Stimulated activated naive B cell treated with anti-CD40 and anti-IgM and Interleukin-4, amounts not matched to agents 10 μg/mL and 1 μg/mL and 100 μg/mL, for 72 hours (primary cell): ENCODE results near the gene NRP1.
"Not testable (repeated sequence)": the region's sequence is repeated elsewhere in the genome, so short reads cannot be mapped to it uniquely, and the experiment has no call there.

Experiments
- ATAC-seq, 2 donors: fragments of 150-1000 bp; cut with Tn5 transposase; replicated peaks; 2 replicates each; pipeline ENCODE4 v1.10.0; 2021; ENCODE audit warnings: moderate library complexity in 1 of 2
- DNase-seq: peaks from one replicate; pipeline ENCODE4 v3.0.0; 2021
- H3K27ac Mint-ChIP-seq: one replicate; pipeline ENCODE4 v1.8.0; 2022; ENCODE audit warnings: mild to moderate bottlenecking, mixed read lengths
- H3K27me3 Mint-ChIP-seq, 2 donors: one replicate each; pipeline ENCODE4 v1.8.0; 2022; ENCODE audit warnings: mixed read lengths in 2 of 2
- H3K36me3 Mint-ChIP-seq, 2 donors: one replicate each; pipeline ENCODE4 v1.8.0; 2022; ENCODE audit warnings: mixed read lengths in 2 of 2, mild to moderate bottlenecking in 1 of 2
- H3K4me1 Mint-ChIP-seq, 2 donors: one replicate each; pipeline ENCODE4 v1.8.0; 2022; ENCODE audit warnings: mixed read lengths in 2 of 2, mild to moderate bottlenecking in 1 of 2
- H3K4me3 Mint-ChIP-seq, 2 donors: one replicate each; pipeline ENCODE4 v1.8.0; 2022; ENCODE audit warnings: mild to moderate bottlenecking in 2 of 2, mixed read lengths in 2 of 2, moderate library complexity in 1 of 2
- H3K9me3 Mint-ChIP-seq, 2 donors: one replicate each; pipeline ENCODE4 v1.8.0; 2022; ENCODE audit warnings: mixed read lengths in 2 of 2, mild to moderate bottlenecking in 1 of 2

NRP1 gene

DNA sequence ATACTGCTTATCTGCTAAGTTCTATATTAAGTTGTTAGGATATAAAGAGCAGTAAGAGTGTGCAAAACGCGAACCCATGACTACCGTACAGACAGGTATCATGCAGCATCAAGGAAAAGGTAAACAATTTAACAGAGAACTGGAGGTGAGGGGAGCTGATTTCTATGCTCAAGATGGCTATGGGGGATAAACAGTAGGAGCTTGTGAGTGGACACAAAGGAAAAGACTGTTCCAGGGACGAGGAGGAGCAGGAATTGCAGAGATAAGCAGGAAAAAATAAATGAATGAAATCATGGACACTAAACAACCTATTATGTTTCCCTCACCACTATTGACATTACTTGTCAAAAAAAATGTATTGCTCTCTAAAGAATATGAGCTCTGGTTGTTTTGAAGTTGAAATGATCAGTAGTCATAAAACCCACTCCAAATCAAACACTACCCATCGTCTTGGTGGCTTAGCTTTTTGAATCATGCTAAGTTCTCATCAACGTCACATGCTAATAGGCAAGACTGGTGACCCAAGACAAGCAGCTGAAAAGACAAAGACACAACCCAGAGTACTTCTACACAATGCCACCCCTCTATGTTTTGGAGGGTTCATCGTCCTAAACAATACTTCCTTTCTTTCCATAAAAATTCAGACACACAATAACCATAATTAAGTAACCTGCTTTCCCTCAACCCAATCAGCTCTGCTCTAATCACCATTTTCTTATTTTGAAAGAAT is 102.7 kb downstream of the NRP1 start:
- Mint-ChIP-seq H3K36me3 (no peaks in the 10 kb centered on the region), H3K27me3 (peaks cover 0 to 3% of the 10 kb centered on the region in 2 donors), H3K27ac (no peak overlapping the region), H3K9me3 (no peaks in the 10 kb centered on the region), H3K4me3 (no peak overlapping the region), H3K4me1 (no peaks in the 10 kb centered on the region)
- ATAC-seq (no peak), DNase-seq (no peak)

DNA sequence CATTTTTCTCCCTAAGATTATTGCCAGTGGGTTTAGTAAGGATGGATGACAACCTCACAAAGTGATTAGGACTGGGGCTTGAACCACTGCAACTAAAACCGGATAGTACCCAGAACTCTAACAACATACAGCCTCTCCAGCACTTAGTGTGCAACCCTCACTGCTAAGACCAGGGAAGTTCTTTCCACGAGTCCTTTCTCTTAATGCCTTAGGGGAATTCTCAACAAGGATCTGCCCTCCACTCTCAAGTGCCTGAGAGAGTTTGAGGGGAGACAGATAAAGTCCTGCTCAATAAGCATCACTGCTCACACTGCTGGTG is 104.6 kb downstream of the NRP1 start:
- Mint-ChIP-seq H3K4me1 (no peaks in the 10 kb centered on the region), H3K9me3 (no peaks in the 10 kb centered on the region), H3K27me3 (peaks cover 0 to 3% of the 10 kb centered on the region in 2 donors), H3K4me3 (no peak overlapping the region), H3K36me3 (no peaks in the 10 kb centered on the region), H3K27ac (no peak overlapping the region)
- DNase-seq (no peak), ATAC-seq (no peak)

DNA sequence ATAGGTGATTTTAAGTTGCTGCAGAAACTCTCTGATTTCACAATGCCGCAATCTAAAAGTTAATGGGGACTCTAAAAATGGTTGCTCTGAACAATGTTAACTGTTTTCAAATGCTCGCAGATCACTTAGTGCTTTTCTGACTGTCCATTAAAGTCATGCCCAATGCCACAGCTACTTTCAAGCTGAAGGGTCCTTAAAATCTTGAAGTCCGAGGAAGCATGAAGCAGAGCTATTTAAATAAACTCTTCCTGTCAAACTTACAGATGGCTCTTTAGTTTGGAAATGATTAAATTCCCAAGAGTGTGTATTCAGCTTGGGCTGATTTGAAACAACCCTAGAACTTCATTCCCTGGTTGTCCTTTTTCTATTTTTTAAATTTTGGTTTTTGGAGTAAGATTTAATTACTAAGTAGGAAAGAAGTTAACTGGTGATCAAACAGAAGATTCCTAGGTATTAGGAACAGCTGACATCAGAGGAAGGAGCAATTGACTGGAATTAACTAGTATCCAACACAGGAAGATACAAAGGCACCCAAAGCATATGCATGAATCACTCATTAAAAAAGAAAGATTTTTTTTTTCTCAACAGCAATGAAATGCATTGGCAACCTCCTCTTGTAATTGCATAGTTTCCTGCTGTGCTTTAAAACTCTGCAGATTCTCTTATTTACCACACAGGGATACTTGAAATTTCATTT is 105.1 kb downstream of the NRP1 start:
- Mint-ChIP-seq H3K27me3 (peaks cover 0 to 3% of the 10 kb centered on the region in 2 donors), H3K4me1 (no peaks in the 10 kb centered on the region), H3K4me3 (no peak overlapping the region), H3K27ac (no peak overlapping the region), H3K9me3 (no peaks in the 10 kb centered on the region), H3K36me3 (no peaks in the 10 kb centered on the region)
- no peak for ATAC-seq
- no peak for DNase-seq

DNA sequence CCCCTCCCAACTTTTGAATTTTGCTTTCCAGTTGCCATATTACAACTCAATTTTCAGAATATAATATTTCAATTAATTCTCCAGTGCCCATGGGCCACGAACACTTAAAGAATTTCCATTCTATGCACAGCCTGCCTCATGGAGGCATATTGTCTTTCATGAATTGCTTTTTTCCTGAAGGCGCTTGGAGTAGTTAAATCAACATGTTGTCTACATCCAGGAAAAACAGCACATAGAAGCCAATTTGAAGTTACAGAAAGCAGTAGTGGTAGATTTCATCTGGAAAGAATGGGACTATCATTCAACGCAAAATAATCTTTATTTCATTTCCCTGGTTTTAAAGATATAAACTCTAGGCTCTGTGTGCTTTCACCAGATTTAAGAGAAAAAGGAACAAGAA is 106.0 kb downstream of the NRP1 start:
- DNase-seq (no peak), ATAC-seq (no peak)
- H3K36me3 Mint-ChIP-seq, result no peaks in the 10 kb centered on the region
- no peaks in the 10 kb centered on the region for H3K4me1 Mint-ChIP-seq
- no peaks in the 10 kb centered on the region for H3K9me3 Mint-ChIP-seq
- H3K27ac Mint-ChIP-seq, result no peak overlapping the region
- no peak overlapping the region for H3K4me3 Mint-ChIP-seq
- peaks cover 5 to 7% of the 10 kb centered on the region in 2 donors for H3K27me3 Mint-ChIP-seq

DNA sequence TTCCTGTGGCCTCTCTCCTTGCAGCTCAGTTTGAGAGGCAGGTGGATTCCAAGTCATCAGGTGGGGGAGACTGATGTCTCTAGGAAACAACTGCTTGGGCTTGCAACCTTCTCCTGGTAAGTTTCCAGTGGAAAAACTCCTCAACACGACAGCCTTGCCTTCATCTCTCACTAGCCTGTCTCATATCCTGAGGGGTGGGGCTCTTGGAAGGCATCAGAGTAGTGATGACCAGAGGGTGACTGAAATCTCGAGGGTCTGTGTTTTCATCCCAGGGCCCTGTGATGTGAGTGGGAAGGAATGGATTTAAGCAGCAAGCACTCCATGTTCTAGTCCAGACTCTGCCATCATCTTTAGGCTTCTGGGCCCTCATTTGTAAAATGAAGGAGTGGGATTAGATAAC is 107.0 kb downstream of the NRP1 start:
- H3K4me3 Mint-ChIP-seq, result no peak overlapping the region
- H3K36me3 Mint-ChIP-seq, result no peaks in the 10 kb centered on the region
- no peaks in the 10 kb centered on the region for H3K9me3 Mint-ChIP-seq
- H3K27me3 Mint-ChIP-seq, result peaks cover 6 to 7% of the 10 kb centered on the region in 2 donors
- H3K4me1 Mint-ChIP-seq, result no peaks in the 10 kb centered on the region
- H3K27ac Mint-ChIP-seq, result no peak overlapping the region
- DNase-seq (no peak), ATAC-seq (no peak)

DNA sequence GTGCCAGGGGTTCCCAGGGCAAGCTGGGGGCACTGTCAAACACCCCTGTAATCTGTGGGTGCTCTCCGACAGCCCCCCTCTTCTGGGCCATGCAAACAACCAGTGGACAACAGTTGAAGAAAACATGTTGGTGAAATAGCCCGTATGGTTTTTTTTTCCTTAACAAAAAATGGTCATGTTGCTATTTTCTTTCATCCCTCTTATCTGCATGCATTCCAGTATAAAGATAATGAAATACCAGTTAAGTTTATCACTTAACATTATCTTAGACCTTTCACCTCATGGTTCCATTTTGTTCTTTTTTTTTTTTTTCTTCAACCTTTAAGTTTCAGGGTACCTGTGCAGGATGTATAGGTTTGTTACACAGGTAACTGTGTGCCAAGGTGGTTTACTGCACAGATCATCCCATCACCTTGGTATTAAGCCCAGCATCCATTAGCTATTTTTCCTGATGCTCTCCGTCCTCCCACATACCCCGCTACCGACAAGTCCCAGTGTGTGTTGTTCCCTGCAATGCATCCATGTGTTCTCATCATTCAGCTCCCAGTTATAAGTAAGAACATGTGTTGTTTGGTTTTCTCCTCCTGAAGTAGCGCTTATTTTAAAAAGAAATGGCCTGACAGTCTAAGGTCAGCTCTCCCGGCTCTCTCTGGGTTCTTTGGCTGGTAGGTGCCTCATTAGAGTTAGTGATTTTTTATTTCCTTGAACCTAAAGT is 110.1 kb downstream of the NRP1 start:
- Mint-ChIP-seq H3K4me1 (no peaks in the 10 kb centered on the region), H3K4me3 (no peak overlapping the region), H3K27ac (no peak overlapping the region), H3K27me3 (peaks cover 4 to 6% of the 10 kb centered on the region in 2 donors), H3K36me3 (no peaks in the 10 kb centered on the region), H3K9me3 (no peaks in the 10 kb centered on the region)
- DNase-seq (no peak), ATAC-seq (no peak)

DNA sequence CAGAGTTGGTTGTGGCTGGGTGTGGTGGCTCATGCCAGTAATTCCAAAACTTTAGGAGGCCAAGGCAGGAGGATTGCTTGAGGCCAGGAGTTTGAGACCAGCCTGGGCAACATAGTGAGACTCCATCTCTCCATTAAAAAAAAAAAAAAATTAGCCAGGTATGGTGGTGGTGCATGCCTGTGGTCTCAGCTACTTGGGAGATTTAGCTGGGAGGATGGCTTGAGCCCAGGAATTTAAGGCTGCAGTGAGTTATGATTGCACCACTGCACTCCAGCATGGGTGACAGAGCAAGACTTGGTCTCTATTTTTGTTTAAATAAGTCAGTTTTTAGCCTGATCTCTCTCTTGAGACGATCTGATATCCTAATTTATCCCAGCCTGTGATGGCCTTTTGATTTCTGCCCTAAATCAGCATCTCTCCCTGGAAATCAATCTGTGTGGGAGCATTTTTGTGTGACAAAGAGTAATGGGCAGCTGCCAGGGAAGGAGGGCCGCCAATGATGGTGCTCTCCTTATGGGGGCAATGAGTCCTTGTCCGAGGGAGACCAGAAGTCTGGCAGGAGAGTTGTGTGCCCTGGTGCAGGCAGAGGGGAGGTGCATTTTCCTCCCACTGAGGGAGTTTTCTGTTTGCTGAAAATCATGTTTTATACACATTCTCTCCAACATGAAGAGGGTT is 111.0 kb downstream of the NRP1 start:
- H3K4me3 Mint-ChIP-seq, result no peak overlapping the region
- no peak overlapping the region for H3K27ac Mint-ChIP-seq
- no peaks in the 10 kb centered on the region for H3K36me3 Mint-ChIP-seq
- DNase-seq (no peak), ATAC-seq (no peak)
- peaks cover 4 to 6% of the 10 kb centered on the region in 2 donors for H3K27me3 Mint-ChIP-seq
- H3K4me1 Mint-ChIP-seq, result no peaks in the 10 kb centered on the region
- H3K9me3 Mint-ChIP-seq, result no peaks in the 10 kb centered on the region

DNA sequence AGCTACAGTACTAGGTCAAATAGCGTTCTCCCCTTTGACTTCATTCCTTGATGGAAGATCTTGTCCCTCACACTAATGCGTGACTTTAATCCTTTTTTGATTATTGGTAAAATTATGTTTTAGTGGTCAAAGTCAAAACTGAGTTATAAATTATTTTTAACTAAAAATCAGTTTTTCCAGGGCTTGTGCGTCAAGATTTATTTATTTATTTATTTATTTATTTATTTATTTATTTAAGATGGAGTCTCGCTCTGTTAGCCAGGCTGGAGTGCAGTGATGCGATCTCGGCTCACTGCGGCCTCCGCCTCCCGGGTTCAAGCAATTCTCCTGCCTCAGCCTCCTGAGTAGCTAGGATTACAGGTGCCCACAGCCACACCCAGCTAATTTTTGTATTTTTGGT is 112.2 kb downstream of the NRP1 start:
- not testable (repeated sequence) for H3K4me3 Mint-ChIP-seq, H3K9me3 Mint-ChIP-seq, DNase-seq, ATAC-seq, H3K27ac Mint-ChIP-seq, H3K4me1 Mint-ChIP-seq, H3K36me3 Mint-ChIP-seq, H3K27me3 Mint-ChIP-seq

DNA sequence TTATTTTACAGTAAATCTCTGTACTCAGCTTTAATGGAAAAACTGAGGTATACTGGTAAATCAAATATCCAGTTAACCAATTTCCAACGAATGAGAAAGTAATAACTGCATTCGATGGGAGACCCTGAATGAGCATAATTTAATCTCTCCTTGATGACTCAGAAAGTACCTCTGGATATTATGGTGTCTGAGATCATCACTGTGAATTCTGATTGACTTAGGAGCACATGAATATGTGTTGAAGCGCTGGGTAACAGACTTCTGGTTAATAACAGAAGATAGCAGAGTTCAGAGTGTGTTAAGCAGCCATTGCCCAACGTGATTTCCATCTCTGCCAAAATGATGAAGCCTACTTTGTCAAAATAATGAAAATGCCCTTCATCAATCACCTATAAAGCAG is 116.6 kb downstream of the NRP1 start:
- peaks cover 0 to 9% of the 10 kb centered on the region in 2 donors for H3K27me3 Mint-ChIP-seq
- no peaks in the 10 kb centered on the region for H3K36me3 Mint-ChIP-seq
- H3K9me3 Mint-ChIP-seq, result no peaks in the 10 kb centered on the region
- peaks cover 6 to 11% of the 10 kb centered on the region in 2 donors for H3K4me1 Mint-ChIP-seq
- no peak overlapping the region for H3K4me3 Mint-ChIP-seq
- ATAC-seq (no peak), DNase-seq (no peak)
- H3K27ac Mint-ChIP-seq, result no peak overlapping the region

DNA sequence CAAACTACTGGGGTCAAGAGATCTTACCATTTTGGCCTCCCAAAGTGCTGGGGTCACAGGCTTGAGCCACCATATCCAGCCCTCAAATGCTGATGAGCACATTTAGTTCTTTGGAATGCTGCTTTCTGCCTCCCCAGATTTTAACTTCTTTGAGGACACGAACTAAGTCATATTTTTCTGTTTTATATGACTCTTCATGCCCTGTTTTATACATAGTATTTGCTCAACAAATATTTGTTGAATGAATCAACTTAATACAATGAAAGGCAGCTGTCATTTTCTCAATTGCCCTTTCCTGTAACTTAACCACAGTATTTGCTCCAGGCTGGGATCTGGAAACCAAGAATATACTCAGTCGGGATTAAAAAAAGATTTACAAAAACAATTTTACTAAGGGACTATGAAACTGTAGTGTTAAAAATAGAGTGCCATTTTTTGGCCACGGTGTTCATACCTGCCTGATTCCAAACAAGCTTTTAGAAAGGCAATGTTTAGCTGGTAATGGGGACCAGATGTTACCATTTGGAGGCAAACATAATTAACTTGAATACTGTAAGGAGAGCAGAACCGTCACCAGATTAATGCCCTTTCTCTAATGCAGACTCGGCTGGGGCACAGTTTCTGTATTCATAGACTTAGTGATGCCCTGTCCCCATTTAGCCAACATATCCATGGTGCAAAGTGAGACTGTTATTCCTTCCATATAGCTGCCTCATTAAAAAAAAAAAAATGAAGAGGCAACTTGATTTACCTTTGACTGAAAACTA is 117.6 kb downstream of the NRP1 start:
- ATAC-seq (no peak), DNase-seq (no peak)
- H3K4me1 Mint-ChIP-seq, result peaks cover 6 to 11% of the 10 kb centered on the region in 2 donors
- H3K4me3 Mint-ChIP-seq, result no peak overlapping the region
- no peaks in the 10 kb centered on the region for H3K36me3 Mint-ChIP-seq
- H3K27ac Mint-ChIP-seq, result no peak overlapping the region
- peaks cover 0 to 9% of the 10 kb centered on the region in 2 donors for H3K27me3 Mint-ChIP-seq
- no peaks in the 10 kb centered on the region for H3K9me3 Mint-ChIP-seq

DNA sequence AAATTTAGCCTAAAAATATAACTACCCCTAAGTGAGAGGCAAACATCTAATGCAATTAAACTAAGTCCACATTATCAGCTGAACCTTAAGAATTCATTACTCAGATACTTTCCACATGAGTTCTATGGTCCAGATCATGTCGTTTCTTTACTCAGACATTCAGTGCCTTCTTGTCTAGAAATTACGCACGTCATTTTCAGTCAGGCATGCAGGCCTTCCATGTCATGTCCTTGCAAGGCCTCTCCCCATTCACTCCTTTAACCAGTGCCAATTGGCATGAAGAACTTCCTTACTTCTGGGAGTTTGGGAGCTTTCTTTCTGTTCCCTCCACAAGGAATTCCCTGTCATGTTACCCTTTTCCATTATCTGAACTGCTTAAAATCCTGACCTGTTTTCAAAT is 118.8 kb downstream of the NRP1 start:
- H3K27me3 Mint-ChIP-seq, result peaks cover 0 to 9% of the 10 kb centered on the region in 2 donors
- no peak overlapping the region for H3K27ac Mint-ChIP-seq
- H3K9me3 Mint-ChIP-seq, result no peaks in the 10 kb centered on the region
- ATAC-seq, result no peak
- H3K4me1 Mint-ChIP-seq, result peaks cover 8 to 19% of the 10 kb centered on the region in 2 donors
- DNase-seq, result no peak
- H3K4me3 Mint-ChIP-seq, result no peak overlapping the region
- no peaks in the 10 kb centered on the region for H3K36me3 Mint-ChIP-seq

DNA sequence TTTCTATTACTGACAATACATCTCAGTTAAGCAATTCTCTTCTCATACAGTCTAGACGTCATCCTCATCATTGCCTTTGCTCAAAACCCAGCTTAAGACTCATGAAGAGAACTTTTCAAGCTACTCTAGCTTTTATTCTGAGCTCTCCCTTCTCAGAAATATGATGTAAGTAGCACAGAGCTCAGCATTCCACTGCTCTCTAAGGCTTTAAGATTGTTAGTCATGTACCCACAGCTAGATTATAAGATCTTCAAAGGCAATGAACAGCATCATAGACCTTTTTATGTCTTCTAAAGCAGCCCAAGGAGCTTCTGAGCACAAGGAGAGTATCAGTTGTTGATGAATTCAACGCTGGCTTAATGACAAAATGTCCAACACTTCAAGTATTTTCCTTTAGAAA is 119.3 kb downstream of the NRP1 start:
- ATAC-seq, result no peak
- Mint-ChIP-seq H3K4me1 (peaks cover 8 to 19% of the 10 kb centered on the region in 2 donors), H3K27ac (no peak overlapping the region), H3K9me3 (no peaks in the 10 kb centered on the region), H3K27me3 (peaks cover 0 to 9% of the 10 kb centered on the region in 2 donors), H3K36me3 (no peaks in the 10 kb centered on the region), H3K4me3 (no peak overlapping the region)
- DNase-seq, result no peak

DNA sequence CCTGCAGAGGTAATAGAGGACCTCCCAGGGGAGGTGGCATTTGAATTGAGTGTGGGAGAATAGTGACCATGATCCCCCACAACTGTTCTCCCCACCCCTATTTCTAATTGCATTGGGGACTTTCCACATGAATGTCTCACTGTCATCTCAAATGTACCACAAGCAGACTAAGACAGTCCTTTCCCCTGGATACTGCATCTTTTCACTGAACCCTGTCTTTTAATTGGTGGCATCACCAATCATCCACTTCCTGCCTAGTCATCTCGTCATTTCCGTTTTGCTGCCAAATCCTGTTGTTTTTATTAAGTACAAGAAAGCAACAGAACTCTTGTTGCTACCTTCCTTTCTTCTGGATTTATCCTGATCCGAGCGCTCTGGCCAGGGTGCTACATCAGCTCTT is 120.3 kb downstream of the NRP1 start:
- peaks cover 8 to 19% of the 10 kb centered on the region in 2 donors for H3K4me1 Mint-ChIP-seq
- no peak for DNase-seq
- H3K9me3 Mint-ChIP-seq, result no peaks in the 10 kb centered on the region
- ATAC-seq, result peak; percentile 81 to 85
- peaks cover 0 to 9% of the 10 kb centered on the region in 2 donors for H3K27me3 Mint-ChIP-seq
- H3K4me3 Mint-ChIP-seq, result no peak overlapping the region
- no peaks in the 10 kb centered on the region for H3K36me3 Mint-ChIP-seq
- H3K27ac Mint-ChIP-seq, result no peak overlapping the region
